ENCODE data around the gene ADTRP. TPM values are rescaled to one million over a fixed set of nuclear protein-coding genes. Genes with fewer than 3 reads are reported as not detected.
"Not testable (repeated sequence)": the region's sequence is repeated elsewhere in the genome, so short reads cannot be mapped to it uniquely, and the experiment has no call there.

Gene ADTRP
- total RNA-seq, 1 donor from 2014 or later = 0.33 TPM

DNA sequence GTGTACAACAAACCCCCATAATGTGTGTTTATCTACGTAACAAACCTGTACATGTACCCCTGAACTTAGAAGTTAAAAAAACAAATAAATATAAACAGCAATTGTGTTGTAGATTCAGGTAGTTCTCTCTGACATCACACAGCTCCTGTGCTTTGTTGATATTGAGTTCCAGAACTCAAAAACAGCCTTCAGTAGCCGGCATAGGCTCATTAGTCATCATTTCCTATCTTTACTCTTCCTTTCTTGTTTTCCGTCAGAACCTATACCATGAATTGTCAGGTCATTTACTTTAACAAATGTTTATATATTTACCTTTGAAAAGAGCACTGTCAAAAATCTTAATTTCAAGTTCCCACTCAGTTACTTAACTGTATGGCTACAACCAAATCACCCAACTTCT, 88.8 kb downstream of the ADTRP start:
- Histone ChIP-seq H3K36me3 (no peaks in the 10 kb centered on the region), H3K9me3 (replicated peaks) (peaks cover 5% of the 10 kb centered on the region), H3K27ac (replicated peaks) (no peak overlapping the region), H3K27me3 (ENCODE audit: low read depth) (no peaks in the 10 kb centered on the region), H3K4me1 (no peaks in the 10 kb centered on the region), H3K4me3 (no peak overlapping the region)
- TF ChIP-seq CTCF (IDR thresholded peaks at IDR 0.05; ENCODE audit: borderline replicate concordance) = no peak
- intact Hi-C loops (cut with micrococcal nuclease) = no loop called here
- DNase-seq = no peak

DNA sequence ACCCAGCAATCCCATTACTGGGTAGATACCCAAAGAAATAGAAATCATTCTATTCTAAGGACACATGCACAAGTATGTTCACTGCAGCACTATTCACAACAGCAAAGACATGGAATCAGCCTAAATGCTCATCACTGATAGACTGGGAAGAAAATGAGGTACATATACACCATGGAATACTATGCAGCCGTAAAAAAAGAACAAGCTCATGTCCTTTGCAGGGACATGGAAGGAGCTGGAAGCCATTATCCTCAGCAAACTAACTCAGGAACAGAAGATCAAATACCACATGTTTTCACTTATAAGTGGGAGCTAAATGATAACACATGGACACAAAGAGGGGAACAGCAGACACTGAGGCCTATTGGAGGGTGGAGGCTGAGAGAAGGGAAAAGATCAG, 89.2 kb downstream of the ADTRP start:
- DNase-seq; H3K4me1 ChIP-seq; H3K27me3 ChIP-seq (ENCODE audit: low read depth); H3K9me3 ChIP-seq (replicated peaks); intact Hi-C loops (cut with micrococcal nuclease); H3K4me3 ChIP-seq; H3K36me3 ChIP-seq; H3K27ac ChIP-seq (replicated peaks): not testable (repeated sequence)

DNA sequence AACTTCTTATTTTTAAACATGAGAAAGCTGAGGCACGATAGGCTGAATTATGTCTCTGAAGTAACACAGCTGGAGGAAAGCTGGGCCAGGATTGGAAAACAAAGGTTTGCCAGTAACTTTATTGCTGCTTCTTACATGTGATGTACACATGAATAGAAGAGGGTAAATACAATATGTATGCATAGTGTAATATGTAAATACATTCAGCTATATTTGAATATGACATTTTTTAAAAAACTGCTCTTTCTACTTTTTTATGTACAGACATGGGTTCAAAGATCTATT, 90.2 kb downstream of the ADTRP start:
- H3K27me3 ChIP-seq (ENCODE audit: low read depth) = no peaks in the 10 kb centered on the region
- H3K36me3 ChIP-seq = no peaks in the 10 kb centered on the region
- TF ChIP-seq CTCF (IDR thresholded peaks at IDR 0.05; ENCODE audit: borderline replicate concordance) = no peak
- no peaks in the 10 kb centered on the region for H3K4me1 ChIP-seq
- H3K27ac ChIP-seq (replicated peaks) = no peak overlapping the region
- intact Hi-C loops (cut with micrococcal nuclease) = no loop called here
- DNase-seq = no peak
- no peak overlapping the region for H3K4me3 ChIP-seq
- peaks cover 5% of the 10 kb centered on the region for H3K9me3 ChIP-seq (replicated peaks)

GRCh38 chr6:11685481-11686093, 93.0 kb downstream of the ADTRP start:
- DNase-seq = no peak
- peaks cover 6% of the 10 kb centered on the region for H3K9me3 ChIP-seq (replicated peaks)
- no peak overlapping the region for H3K27ac ChIP-seq (replicated peaks)
- TF ChIP-seq CTCF (IDR thresholded peaks at IDR 0.05; ENCODE audit: borderline replicate concordance) = no peak
- no peak overlapping the region for H3K4me3 ChIP-seq
- intact Hi-C loops (cut with micrococcal nuclease) = no loop called here
- no peaks in the 10 kb centered on the region for H3K27me3 ChIP-seq (ENCODE audit: low read depth)
- no peaks in the 10 kb centered on the region for H3K4me1 ChIP-seq
- no peaks in the 10 kb centered on the region for H3K36me3 ChIP-seq

DNA sequence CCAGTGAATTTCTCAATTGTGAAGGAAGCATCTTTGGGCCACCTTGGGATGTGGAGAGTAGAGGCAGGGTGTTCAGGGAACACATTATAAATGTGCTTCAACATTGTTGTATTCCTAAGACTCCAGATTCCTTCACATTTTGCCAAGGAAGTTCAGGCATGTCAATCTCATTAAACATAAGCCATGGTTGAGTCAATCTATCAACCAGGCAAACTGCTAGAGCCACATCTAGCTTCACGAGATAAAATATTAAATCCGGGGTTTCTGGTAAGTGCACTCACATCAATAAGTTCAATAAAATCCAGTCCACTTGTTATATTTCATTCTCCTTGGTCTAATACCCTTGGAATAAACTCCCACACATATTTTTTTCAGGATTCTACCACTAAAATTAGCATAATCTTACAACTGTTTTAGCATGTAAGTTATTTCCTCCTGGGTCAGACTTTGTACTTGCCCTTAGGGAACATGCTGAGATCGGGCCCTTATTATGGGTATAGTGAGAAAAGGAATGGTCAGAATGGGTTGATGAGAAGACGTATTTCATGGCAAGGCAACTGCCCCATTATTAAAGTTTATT, 93.6 kb downstream of the ADTRP start:
- intact Hi-C loops (cut with micrococcal nuclease) = no loop called here
- H3K4me3 ChIP-seq = no peak overlapping the region
- H3K4me1 ChIP-seq = no peaks in the 10 kb centered on the region
- no peak overlapping the region for H3K27ac ChIP-seq (replicated peaks)
- no peaks in the 10 kb centered on the region for H3K27me3 ChIP-seq (ENCODE audit: low read depth)
- no peak for TF ChIP-seq CTCF (IDR thresholded peaks at IDR 0.05; ENCODE audit: borderline replicate concordance)
- H3K9me3 ChIP-seq (replicated peaks) = peaks cover 10% of the 10 kb centered on the region
- no peaks in the 10 kb centered on the region for H3K36me3 ChIP-seq
- no peak for DNase-seq

- Histone ChIP-seq H3K27ac (replicated peaks) (no peak overlapping the region), H3K4me1 (no peaks in the 10 kb centered on the region), H3K36me3 (no peaks in the 10 kb centered on the region), H3K9me3 (replicated peaks) (peaks cover 13% of the 10 kb centered on the region), H3K4me3 (no peak overlapping the region), H3K27me3 (ENCODE audit: low read depth) (no peaks in the 10 kb centered on the region)
- no peak for DNase-seq
- no peak for TF ChIP-seq CTCF (IDR thresholded peaks at IDR 0.05; ENCODE audit: borderline replicate concordance)
- intact Hi-C loops (cut with micrococcal nuclease) = no loop called here
These were observed 94.7 kb downstream of the ADTRP start for GRCh38 chr6:11683871-11684270.
